Endometrium (tissue), 2 donors: ENCODE results near the gene UGT2B7.

Experiments
- FAIRE-seq: peaks from 2 replicates; lab custom pipeline; 2012; peaks lifted over from hg19 to GRCh38; lab: Jason Lieb, UNC
- donor health status: control.
- donor health status: control.

The UGT2B7 gene

DNA sequence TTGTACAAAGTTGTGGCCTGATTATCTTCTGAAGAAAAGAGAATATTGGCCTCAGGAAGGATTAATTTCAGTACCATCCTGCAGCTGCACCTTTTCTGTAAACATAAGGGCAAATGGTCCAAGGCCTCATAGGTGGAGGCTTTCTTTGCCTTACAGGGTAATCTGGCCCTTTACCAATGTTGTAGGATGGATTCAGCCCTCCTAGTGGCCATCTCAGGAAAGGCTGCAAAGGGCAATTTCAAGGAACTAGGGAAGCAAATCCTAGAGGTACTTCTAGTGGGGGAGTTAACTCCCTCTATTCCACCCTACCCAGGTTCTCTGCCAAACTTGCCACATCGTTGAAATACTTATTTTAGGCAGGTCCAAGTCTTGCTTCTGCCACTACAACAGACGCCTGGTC is 60.6 kb downstream of the UGT2B7 start:
- FAIRE-seq: no peak
